ENCODE results near the gene SPATA12. TPM values are rescaled to one million over a fixed set of nuclear protein-coding genes. Genes with fewer than 3 reads are reported as not detected.

Gene SPATA12
- total RNA-seq, 1 experiment from 2014 or later = 0.22 TPM

- H3K27me3 Mint-ChIP-seq (ENCODE audit: low read depth) = 0 out of 2 replicates have a peak, but pooled peaks cover 2% of the 10 kb centered on the region
- no peaks in the 10 kb centered on the region for H3K4me1 ChIP-seq (ENCODE audit: insufficient read depth, low read length)
- no peak overlapping the region for H3K56ac ChIP-seq (ENCODE audit: insufficient read length, low read depth, low read length)
- H2BK15ac ChIP-seq (ENCODE audit: low read depth, low read length) = no peak overlapping the region
- H3K36me3 Mint-ChIP-seq (ENCODE audit: insufficient read depth in 1 of 3, low read depth in 3 of 3) = no peaks in the 10 kb centered on the region
- no peak overlapping the region for H3K9ac ChIP-seq (ENCODE audit: extremely low read depth, insufficient read length, low read length)
- no peak overlapping the region for H2BK5ac ChIP-seq (ENCODE audit: insufficient read length, low read length)
- no peak overlapping the region; a peak in 1 of 7 replicates for H3K27ac Mint-ChIP-seq
- H3K14ac ChIP-seq (ENCODE audit: insufficient read depth, low read length) = no peak overlapping the region
- TF ChIP-seq, protein P1, sequence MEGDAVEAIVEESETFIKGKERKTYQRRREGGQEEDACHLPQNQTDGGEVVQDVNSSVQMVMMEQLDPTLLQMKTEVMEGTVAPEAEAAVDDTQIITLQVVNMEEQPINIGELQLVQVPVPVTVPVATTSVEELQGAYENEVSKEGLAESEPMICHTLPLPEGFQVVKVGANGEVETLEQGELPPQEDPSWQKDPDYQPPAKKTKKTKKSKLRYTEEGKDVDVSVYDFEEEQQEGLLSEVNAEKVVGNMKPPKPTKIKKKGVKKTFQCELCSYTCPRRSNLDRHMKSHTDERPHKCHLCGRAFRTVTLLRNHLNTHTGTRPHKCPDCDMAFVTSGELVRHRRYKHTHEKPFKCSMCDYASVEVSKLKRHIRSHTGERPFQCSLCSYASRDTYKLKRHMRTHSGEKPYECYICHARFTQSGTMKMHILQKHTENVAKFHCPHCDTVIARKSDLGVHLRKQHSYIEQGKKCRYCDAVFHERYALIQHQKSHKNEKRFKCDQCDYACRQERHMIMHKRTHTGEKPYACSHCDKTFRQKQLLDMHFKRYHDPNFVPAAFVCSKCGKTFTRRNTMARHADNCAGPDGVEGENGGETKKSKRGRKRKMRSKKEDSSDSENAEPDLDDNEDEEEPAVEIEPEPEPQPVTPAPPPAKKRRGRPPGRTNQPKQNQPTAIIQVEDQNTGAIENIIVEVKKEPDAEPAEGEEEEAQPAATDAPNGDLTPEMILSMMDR (conservative IDR thresholded peaks at IDR 0.05) = no peak
- H2BK12ac ChIP-seq (ENCODE audit: insufficient read length, low read depth, low read length) = no peak overlapping the region
- no peaks in the 10 kb centered on the region for H3K79me1 ChIP-seq (ENCODE audit: insufficient read depth, low read depth, low read length, poor library complexity, severe bottlenecking)
- no peak overlapping the region for H2BK120ac ChIP-seq (ENCODE audit: low read depth, low read length, poor library complexity, severe bottlenecking)
- no peaks in the 10 kb centered on the region for H3K9me3 ChIP-seq (ENCODE audit: control insufficient read depth, low read depth, low read length)
- no peak overlapping the region for H2AFZ ChIP-seq (ENCODE audit: low read length)
- H3K18ac ChIP-seq (ENCODE audit: insufficient read length, low read depth, low read length) = no peak overlapping the region
- no peaks in the 10 kb centered on the region for H4K20me1 ChIP-seq (ENCODE audit: control insufficient read depth, insufficient read depth, insufficient read length)
- no peak overlapping the region for H3K23ac ChIP-seq (ENCODE audit: insufficient read length, low read depth, low read length)
- no peaks in the 10 kb centered on the region; the same call in 1 of the 2 replicates for H3K79me2 ChIP-seq (ENCODE audit: insufficient read depth, low read length)
- H3K4me2 ChIP-seq (ENCODE audit: insufficient read depth, insufficient read length, low read length) = no peak overlapping the region
- H3K4me3 Mint-ChIP-seq = no peak overlapping the region
- no peak overlapping the region for H4K5ac ChIP-seq (ENCODE audit: insufficient read length, low read depth, low read length)
- H3T11ph ChIP-seq (ENCODE audit: low read length) = no peak overlapping the region
- WGBS (ENCODE audit: extremely low coverage, insufficient read length, low lambda C conversion rate) = no CpG with 5 or more reads among the region's 2 CpGs
- no peaks in the 10 kb centered on the region for H3K9me3 Mint-ChIP-seq
- H3K4me1 Mint-ChIP-seq = peaks cover 0 to 2% of the 10 kb centered on the region in 2 experiments; a peak in 1 of 4 replicates
- DNase-seq = no peak
- H2BK20ac ChIP-seq (ENCODE audit: low read depth, low read length, poor library complexity, severe bottlenecking) = no peak overlapping the region
- no peak overlapping the region for H4K91ac ChIP-seq (ENCODE audit: insufficient read length, low read depth, low read length)
- H3K23me2 ChIP-seq (ENCODE audit: insufficient read length, low read depth, low read length, poor library complexity, severe bottlenecking) = no peaks in the 10 kb centered on the region
- no peaks in the 10 kb centered on the region for H3K27me3 ChIP-seq (ENCODE audit: insufficient read depth, low read length)
- H4K8ac ChIP-seq (replicated peaks; ENCODE audit: insufficient read length, low read depth, low read length) = no peak overlapping the region
- no peak overlapping the region for H3K4ac ChIP-seq (ENCODE audit: low read depth, low read length)
- no peak overlapping the region for H2AK5ac ChIP-seq (ENCODE audit: insufficient read length, low read length)
- H3K27ac ChIP-seq (ENCODE audit: insufficient read length, low read depth, low read length) = no peak overlapping the region
Observed at GRCh38 chr3:57026944-57027343, 33.5 kb upstream of the SPATA12 start.
